ENCODE measurements around the gene AKAP6.

DNA sequence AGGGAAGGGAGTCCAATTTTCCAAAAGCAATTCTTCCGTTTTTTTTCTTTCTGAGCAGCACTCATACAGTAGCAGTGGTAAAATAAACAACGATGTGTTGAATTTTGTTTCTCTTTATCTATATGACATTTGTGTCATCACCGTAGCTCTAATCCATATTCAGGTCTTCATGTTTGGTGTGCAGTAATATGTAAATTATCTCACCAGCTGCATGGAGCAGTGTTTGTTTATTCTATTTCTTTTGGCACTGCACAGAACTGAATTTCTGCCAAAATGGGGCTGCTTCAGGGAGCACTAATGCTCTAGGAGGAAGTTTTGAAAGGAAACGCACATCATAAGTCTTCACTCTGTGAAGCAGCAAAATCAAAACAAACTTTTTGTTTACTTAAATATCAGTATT lies 479.5 kb downstream of the AKAP6 start:
- no peak for TF ChIP-seq POLR2A (IDR thresholded peaks at IDR 0.05)
- TF ChIP-seq, protein P1, sequence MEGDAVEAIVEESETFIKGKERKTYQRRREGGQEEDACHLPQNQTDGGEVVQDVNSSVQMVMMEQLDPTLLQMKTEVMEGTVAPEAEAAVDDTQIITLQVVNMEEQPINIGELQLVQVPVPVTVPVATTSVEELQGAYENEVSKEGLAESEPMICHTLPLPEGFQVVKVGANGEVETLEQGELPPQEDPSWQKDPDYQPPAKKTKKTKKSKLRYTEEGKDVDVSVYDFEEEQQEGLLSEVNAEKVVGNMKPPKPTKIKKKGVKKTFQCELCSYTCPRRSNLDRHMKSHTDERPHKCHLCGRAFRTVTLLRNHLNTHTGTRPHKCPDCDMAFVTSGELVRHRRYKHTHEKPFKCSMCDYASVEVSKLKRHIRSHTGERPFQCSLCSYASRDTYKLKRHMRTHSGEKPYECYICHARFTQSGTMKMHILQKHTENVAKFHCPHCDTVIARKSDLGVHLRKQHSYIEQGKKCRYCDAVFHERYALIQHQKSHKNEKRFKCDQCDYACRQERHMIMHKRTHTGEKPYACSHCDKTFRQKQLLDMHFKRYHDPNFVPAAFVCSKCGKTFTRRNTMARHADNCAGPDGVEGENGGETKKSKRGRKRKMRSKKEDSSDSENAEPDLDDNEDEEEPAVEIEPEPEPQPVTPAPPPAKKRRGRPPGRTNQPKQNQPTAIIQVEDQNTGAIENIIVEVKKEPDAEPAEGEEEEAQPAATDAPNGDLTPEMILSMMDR (IDR thresholded peaks at IDR 0.05), result no peak
